ENCODE data around the gene TP63.
"Not testable (repeated sequence)": the region's sequence is repeated elsewhere in the genome, so short reads cannot be mapped to it uniquely, and the experiment has no call there.

TP63 gene

DNA sequence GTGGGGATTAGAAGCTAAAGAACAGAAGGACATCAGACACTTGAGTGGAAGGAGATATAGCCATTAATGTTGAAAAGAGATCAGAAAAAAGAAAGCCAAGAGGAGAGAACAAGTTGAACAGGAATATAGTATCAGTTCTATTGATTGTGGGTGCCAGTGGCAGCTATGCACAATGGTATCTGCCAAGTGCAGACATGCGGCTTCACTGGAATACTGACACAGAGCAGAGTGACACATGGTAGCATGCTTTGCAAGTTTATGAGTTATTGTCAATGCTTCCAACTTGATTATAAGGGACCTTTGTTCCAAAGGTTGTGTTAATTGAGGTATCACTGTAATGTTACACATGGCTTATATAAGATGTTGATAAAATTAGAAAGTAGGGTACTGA is 42.0 kb upstream of the TP63 start:
- TF ChIP-seq, protein P1, sequence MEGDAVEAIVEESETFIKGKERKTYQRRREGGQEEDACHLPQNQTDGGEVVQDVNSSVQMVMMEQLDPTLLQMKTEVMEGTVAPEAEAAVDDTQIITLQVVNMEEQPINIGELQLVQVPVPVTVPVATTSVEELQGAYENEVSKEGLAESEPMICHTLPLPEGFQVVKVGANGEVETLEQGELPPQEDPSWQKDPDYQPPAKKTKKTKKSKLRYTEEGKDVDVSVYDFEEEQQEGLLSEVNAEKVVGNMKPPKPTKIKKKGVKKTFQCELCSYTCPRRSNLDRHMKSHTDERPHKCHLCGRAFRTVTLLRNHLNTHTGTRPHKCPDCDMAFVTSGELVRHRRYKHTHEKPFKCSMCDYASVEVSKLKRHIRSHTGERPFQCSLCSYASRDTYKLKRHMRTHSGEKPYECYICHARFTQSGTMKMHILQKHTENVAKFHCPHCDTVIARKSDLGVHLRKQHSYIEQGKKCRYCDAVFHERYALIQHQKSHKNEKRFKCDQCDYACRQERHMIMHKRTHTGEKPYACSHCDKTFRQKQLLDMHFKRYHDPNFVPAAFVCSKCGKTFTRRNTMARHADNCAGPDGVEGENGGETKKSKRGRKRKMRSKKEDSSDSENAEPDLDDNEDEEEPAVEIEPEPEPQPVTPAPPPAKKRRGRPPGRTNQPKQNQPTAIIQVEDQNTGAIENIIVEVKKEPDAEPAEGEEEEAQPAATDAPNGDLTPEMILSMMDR (IDR thresholded peaks at IDR 0.05; ENCODE audit: low read depth, low read length), result no peak
- DNase-seq (ENCODE audit: extremely low read depth, low read depth), result no peak

DNA sequence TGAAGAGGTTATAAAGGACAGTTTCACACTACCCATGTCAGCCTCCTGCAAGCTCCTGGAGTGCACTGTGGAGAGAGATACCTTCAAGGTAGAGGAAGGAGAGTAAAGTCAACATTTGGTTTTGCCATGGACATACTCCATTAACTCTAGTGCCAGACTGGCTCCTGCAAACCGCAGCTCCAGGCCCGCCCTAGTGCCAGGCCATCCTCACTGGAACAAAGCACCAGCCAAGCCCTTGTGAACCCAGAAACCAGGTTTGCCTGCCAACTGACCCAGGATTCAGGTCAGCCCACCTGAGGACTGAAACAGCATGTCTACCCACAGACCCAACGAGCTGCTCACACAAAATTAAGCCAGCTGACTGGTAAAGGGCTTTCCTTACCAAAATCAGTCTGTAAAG is 41.0 kb upstream of the TP63 start:
- TF ChIP-seq, protein P1 (IDR thresholded peaks at IDR 0.05; ENCODE audit: low read depth, low read length), result no peak
- DNase-seq (ENCODE audit: extremely low read depth, low read depth), result no peak

DNA sequence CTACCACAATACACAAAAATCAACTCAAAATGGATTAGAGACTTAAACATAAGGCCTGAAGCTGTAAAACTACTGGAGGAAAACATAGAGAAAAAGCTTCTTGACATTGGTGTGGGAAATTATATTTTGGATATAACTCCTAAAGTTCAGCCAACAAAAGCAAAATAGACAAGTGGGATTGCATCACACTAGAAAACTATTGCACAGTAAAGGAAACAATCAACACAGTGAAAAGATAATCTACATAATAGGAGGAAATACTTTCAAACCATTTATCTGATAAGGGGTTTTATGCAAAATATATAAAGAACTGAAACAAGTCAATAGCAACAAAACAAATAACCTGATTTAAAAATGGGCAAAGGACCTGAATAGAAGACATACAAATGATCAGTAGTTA is 37.6 kb upstream of the TP63 start:
- TF ChIP-seq, protein P1 (IDR thresholded peaks at IDR 0.05; ENCODE audit: low read depth, low read length), result no peak
- DNase-seq (ENCODE audit: extremely low read depth, low read depth), result no peak

DNA sequence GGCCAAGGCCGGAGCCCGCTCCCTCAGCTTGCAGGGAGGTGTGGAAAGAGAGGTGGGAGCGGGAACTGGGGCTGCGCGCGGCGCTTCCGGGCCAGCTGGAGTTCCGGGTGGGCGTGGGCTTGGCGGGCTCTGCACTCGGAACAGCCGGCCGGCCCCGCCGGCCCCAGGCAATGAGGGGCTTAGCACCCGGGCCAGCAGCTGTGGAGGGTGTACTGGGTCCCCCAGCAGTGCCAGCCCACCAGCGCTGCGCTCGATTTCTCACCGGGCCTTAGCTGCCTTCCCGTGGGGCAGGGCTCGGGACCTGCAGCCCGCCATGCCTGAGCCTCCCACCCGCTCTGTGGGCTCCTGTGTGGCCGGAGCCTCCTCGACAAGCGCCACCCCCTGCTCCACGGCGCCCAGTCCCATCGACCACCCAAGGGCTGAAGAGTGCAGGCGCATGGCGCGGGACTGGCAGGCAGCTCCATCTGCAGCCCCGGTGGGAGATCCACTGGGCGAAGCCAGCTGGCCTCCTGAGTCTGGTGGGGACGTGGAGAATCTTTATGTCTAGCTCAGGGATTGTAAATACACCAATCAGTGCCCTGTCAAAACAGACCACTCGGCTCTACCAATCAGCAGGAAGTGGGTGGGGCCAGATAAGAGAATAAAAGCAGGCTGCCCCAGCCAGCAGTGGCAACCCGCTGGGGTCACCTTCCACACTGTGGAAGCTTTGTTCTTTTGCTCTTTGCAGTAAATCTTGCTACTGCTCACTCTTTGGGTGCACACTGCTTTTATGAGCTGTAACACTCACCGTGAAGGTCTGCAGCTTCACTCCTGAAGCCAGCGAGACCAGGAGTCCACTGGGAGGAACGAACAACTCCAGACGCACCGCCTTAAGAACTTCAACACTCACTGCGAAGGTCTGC is 34.9 kb upstream of the TP63 start:
- DNase-seq (ENCODE audit: extremely low read depth, low read depth), result not testable (repeated sequence)

DNA sequence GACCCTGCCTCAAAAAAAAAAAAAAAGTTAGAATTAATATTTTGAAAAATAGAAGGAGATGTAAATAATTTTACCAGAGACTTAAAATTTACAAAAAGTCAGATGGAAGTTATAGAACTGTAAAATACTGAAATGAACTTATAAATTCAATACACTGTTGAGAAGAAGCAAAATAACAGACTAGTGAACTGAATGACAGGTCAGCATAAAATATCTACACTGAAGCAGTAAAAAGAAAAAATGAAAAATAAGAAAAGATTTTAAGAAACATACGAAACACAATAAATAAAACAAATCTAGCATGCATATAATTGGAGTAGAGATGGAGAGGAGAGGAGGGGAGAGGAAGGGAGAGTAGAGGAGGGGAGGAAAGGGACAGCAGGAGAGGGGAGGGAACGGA is 33.3 kb upstream of the TP63 start:
- DNase-seq (ENCODE audit: extremely low read depth, low read depth), result no peak
- TF ChIP-seq, protein P1 (IDR thresholded peaks at IDR 0.05; ENCODE audit: low read depth, low read length), result no peak

DNA sequence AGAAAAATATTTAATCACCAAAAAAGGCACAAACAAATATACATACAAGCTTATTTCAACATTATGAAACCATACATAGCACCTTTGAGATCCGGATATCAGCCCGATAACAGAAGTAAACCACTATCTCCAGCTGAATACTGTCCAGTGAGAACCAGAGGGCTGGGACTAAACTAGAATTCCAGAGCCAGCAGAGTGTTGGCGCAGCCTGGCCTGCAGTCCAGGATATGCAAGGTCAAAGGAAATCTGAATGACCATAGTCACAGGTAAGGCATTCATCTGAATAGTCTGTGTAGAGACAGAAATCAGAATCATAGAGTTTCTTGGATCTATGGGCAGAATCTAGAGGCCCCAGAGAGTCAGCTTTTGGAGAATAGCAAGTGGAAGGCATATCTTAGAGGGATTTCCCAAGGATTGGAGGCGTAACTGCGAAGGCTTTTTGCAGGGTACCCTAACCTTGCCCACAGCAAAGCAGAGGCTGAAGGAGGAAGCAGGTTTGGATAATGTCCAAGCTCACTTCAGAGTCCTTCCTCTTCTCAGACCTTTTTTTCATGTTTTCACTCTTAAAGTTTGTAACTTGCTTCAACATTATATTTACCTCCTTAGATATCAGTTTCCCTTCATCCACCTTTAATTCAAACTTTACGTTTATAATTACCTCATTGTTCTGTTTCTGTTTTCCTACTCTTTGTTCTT is 32.5 kb upstream of the TP63 start:
- TF ChIP-seq, protein P1 (IDR thresholded peaks at IDR 0.05; ENCODE audit: low read depth, low read length), result no peak
- no peak for DNase-seq (ENCODE audit: extremely low read depth, low read depth)

DNA sequence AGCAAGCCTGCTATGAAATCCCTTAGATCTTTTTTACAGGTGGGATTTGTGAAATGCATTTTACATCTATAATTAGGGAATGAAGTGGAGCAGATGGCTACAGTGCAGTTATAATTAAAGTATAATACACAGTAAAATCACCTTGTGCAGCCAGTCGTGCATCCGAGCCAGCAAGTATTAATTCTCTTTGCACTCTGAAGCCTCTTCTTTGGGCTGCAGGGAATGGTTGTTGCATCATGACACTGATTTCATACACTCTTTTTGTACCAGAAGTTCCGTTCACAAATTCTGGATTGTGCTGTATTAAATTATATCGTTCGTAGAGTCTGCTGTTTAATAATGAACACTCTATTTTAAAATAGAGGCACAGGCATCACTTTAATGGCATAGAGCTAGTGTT is 28.7 kb upstream of the TP63 start:
- no peak for DNase-seq (ENCODE audit: extremely low read depth, low read depth)
- TF ChIP-seq, protein P1 (IDR thresholded peaks at IDR 0.05; ENCODE audit: low read depth, low read length), result no peak

All from AG09319 (cell line).